ENCODE measurements around the gene ANG.

DNA sequence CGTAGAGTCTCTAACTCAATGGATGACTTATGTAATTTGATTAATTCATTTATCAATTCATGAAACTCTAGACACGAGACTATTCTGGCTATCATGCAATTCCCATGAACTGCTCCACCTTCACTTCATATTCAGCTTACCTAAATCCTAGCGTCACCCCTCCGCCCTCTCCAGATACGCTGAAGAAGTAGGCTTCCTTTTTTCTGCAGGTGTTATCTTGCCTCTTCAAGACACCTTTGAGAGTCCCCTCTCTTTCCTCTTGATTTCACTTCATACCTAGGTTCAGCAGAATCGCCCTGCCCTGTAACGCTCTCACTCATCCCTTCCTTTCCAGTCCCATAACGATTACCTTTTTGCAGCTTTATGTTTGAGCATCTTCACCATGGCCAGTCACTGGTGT lies 8.2 kb upstream of the ANG start:
- TF ChIP-seq, protein P1, sequence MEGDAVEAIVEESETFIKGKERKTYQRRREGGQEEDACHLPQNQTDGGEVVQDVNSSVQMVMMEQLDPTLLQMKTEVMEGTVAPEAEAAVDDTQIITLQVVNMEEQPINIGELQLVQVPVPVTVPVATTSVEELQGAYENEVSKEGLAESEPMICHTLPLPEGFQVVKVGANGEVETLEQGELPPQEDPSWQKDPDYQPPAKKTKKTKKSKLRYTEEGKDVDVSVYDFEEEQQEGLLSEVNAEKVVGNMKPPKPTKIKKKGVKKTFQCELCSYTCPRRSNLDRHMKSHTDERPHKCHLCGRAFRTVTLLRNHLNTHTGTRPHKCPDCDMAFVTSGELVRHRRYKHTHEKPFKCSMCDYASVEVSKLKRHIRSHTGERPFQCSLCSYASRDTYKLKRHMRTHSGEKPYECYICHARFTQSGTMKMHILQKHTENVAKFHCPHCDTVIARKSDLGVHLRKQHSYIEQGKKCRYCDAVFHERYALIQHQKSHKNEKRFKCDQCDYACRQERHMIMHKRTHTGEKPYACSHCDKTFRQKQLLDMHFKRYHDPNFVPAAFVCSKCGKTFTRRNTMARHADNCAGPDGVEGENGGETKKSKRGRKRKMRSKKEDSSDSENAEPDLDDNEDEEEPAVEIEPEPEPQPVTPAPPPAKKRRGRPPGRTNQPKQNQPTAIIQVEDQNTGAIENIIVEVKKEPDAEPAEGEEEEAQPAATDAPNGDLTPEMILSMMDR (IDR thresholded peaks at IDR 0.05) = no peak
- TF ChIP-seq POLR2A (IDR thresholded peaks at IDR 0.05) (no peak), POLR2AphosphoS5 (IDR thresholded peaks at IDR 0.05) (no peak)
